Smooth muscle cell (in vitro differentiated cells): ENCODE results near the gene PLA2G2D. TPM values are rescaled to one million over a fixed set of nuclear protein-coding genes. Genes with fewer than 3 reads are reported as not detected.

ENCODE experiments used
- DNase-seq: peaks from one replicate; lab custom pipeline; 2025; ENCODE audit not compliant: unreplicated experiment; lab: John Stamatoyannopoulos, UW
- H2AFZ ChIP-seq: fragments of 200-600 bp; sonication (generic); 2 replicates; pipeline ENCODE4 v1.6.0; 2016; ENCODE audit warnings: antibody characterized with exemption, low read depth, mild to moderate bottlenecking
- H3F3A ChIP-seq: fragments of 200-600 bp; sonication (generic); 2 replicates; pipeline ENCODE4 v1.6.0; 2017; ENCODE audit warnings: antibody characterized with exemption, low read depth
- H3K27ac ChIP-seq: fragments of 200-600 bp; sonication (generic); 2 replicates; pipeline ENCODE4 v1.5.1; 2016; ENCODE audit warnings: low read depth, mild to moderate bottlenecking
- H3K27me3 ChIP-seq: fragments of 200-600 bp; sonication (generic); 2 replicates; pipeline ENCODE4 v1.6.1; 2016; ENCODE audit warnings: low read depth, mild to moderate bottlenecking
- H3K36me3 ChIP-seq: fragments of 200-600 bp; sonication (generic); 2 replicates; pipeline ENCODE4 v1.5.1; 2016; ENCODE audit warnings: low read depth
- H3K4me1 ChIP-seq: fragments of 200-600 bp; sonication (generic); 2 replicates; pipeline ENCODE4 v1.5.1; 2016; ENCODE audit warnings: low read depth
- H3K4me2 ChIP-seq: fragments of 200-600 bp; sonication (generic); 2 replicates; pipeline ENCODE4 v1.6.0; 2016; ENCODE audit warnings: mild to moderate bottlenecking
- H3K4me3 ChIP-seq: fragments of 200-600 bp; sonication (generic); 2 replicates; pipeline ENCODE4 v1.5.1; 2016; ENCODE audit warnings: mild to moderate bottlenecking
- H3K79me2 ChIP-seq: fragments of 200-600 bp; sonication (generic); 2 replicates; pipeline ENCODE4 v1.6.0; 2016; ENCODE audit warnings: low read depth, mild to moderate bottlenecking
- H3K9ac ChIP-seq: fragments of 200-600 bp; sonication (generic); 2 replicates; pipeline ENCODE4 v1.6.0; 2016; ENCODE audit warnings: low read depth
- H3K9me3 ChIP-seq: fragments of 200-600 bp; sonication (generic); replicated peaks from 2 replicates; pipeline ENCODE4 v1.5.1; 2016; ENCODE audit warnings: low read depth
- H4K20me1 ChIP-seq: fragments of 200-600 bp; sonication (generic); 2 replicates; pipeline ENCODE4 v1.6.0; 2016; ENCODE audit warnings: low read depth
- WGBS: methylation state at CpG from one replicate; pipeline ENCODE4 v1.1.7; 2016; ENCODE audit warnings: low lambda C conversion rate; 5-methylcytosine and 5-hydroxymethylcytosine counted together
- polyA plus RNA-seq: library from polyadenylated mRNA; unstranded; fragments of >200 nt; fragmentation: Nextera tagmentation; extraction: Ambion mirVana; gene quantifications from 2 replicates; pipeline ENCODE4 v1.2.1, GENCODE V29; 2016
- total RNA-seq: library from RNA; depleted of rRNA; stranded (reverse); fragments of >200 nt; gene quantifications from 2 replicates; pipeline ENCODE4 v1.2.3, GENCODE V29; 2014
- TF ChIP-seq, protein P1 (sequence below): fragments of 200-600 bp; sonication (generic); IDR thresholded peaks from 2 replicates; pipeline ENCODE4 v1.5.1; 2017; ENCODE audit warnings: borderline replicate concordance, mild to moderate bottlenecking, antibody characterized with exemption; ENCODE audit not compliant: insufficient read depth, poor library complexity, severe bottlenecking

Gene PLA2G2D
- total and polyA plus RNA-seq, 2 experiments from 2014 or later, result not detected

DNA sequence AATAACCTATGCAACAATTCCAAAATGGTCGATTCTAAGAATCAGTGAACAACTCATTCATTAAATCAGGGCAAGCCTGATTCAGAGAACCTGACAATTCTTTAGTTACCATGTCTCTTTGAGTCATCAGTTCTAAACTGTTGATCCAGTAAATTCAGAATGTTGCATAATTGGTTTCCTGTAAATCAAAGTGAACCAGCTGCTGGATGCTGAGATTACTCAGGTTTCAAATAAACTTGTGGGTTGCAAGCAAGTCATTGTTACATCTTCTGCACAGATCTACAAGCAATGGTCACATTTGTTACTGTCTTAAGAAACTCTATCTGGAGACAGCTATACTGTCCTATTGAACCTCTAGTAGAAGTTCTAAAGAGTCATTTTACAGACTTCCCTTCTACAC is 16.5 kb downstream of the PLA2G2D start:
- H3K27ac ChIP-seq, result no peak overlapping the region
- no peak overlapping the region for H3K9ac ChIP-seq
- TF ChIP-seq, protein P1, sequence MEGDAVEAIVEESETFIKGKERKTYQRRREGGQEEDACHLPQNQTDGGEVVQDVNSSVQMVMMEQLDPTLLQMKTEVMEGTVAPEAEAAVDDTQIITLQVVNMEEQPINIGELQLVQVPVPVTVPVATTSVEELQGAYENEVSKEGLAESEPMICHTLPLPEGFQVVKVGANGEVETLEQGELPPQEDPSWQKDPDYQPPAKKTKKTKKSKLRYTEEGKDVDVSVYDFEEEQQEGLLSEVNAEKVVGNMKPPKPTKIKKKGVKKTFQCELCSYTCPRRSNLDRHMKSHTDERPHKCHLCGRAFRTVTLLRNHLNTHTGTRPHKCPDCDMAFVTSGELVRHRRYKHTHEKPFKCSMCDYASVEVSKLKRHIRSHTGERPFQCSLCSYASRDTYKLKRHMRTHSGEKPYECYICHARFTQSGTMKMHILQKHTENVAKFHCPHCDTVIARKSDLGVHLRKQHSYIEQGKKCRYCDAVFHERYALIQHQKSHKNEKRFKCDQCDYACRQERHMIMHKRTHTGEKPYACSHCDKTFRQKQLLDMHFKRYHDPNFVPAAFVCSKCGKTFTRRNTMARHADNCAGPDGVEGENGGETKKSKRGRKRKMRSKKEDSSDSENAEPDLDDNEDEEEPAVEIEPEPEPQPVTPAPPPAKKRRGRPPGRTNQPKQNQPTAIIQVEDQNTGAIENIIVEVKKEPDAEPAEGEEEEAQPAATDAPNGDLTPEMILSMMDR, result no peak
- no peaks in the 10 kb centered on the region for H3K27me3 ChIP-seq
- H4K20me1 ChIP-seq, result no peaks in the 10 kb centered on the region
- H3K4me2 ChIP-seq, result no peak overlapping the region
- no peaks in the 10 kb centered on the region for H3K36me3 ChIP-seq
- no peaks in the 10 kb centered on the region for H3K9me3 ChIP-seq
- H2AFZ ChIP-seq, result no peak overlapping the region
- no peaks in the 10 kb centered on the region for H3K4me1 ChIP-seq
- no peaks in the 10 kb centered on the region for H3K79me2 ChIP-seq
- 84% methylated on average over 1 of the region's 1 CpG for WGBS
- DNase-seq, result no peak
- no peak overlapping the region for H3K4me3 ChIP-seq
- no peaks in the 10 kb centered on the region for H3F3A ChIP-seq

DNA sequence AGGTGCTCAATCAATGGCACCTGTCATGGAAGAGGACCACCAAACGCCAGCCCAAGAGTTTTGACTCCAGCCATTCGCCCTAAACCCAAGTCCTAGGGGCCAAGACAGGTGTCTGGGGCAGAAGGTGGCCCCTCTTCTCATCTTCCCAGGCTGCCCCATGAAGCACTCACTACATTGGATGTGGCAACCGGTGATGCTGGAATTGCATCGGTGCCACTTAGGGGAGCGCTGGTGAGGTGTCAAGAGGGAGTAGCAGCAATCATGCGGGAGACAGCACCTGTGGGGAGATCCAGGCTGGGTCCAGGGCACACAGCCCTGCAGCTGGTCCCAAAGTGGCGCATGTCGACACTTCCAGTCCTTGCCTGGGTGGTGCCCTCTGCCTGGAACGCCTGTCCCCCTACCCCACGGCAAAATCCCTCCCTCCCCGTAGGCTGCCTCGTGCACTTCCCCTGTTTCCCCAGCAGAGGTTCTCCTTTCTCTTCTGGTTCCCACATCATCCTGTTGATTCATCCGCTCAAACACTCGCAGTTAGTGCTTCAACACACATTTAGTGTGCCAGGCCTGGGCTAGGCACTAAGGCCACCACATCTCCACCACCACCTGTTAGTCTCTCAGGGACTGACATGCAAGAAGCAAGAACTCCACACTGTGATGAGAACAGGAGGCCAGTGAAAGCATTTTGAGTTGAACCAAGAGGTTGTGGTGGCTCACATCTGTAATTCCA is 18.5 kb downstream of the PLA2G2D start:
- Histone ChIP-seq H2AFZ (no peak overlapping the region), H3F3A (no peaks in the 10 kb centered on the region), H3K27me3 (no peaks in the 10 kb centered on the region), H3K4me2 (no peak overlapping the region), H3K36me3 (no peaks in the 10 kb centered on the region), H3K9ac (no peak overlapping the region), H3K4me3 (no peak overlapping the region), H3K79me2 (no peaks in the 10 kb centered on the region), H4K20me1 (no peaks in the 10 kb centered on the region), H3K27ac (no peak overlapping the region), H3K9me3 (no peaks in the 10 kb centered on the region), H3K4me1 (no peaks in the 10 kb centered on the region)
- WGBS, result 52% methylated on average over 12 of the region's 14 CpGs
- DNase-seq, result peak; percentile 8
- TF ChIP-seq, protein P1, result peak; percentile 64

DNA sequence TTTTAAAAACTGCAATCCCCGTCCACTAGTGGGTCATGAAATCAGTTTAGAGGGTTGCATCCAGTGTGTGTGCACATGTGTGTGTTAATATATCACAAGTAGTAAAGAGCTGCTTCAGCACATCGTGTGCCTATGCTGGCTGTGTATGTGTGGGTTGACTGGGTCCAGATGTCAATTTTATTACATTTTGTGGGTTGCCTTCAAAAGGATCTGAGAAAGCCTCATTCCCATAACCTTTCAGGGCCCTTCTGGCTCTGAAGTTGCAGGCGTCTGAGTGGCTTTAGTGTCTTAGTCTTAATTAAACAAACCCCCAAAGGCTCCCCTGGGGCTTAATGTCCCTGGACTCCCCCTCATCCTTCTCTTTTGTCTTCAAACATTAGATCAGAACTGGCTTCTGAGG is 19.8 kb downstream of the PLA2G2D start:
- Histone ChIP-seq H3K27ac (no peak overlapping the region), H2AFZ (no peak overlapping the region), H3K4me3 (no peak overlapping the region), H3K4me1 (no peaks in the 10 kb centered on the region), H3K36me3 (no peaks in the 10 kb centered on the region), H3K79me2 (no peaks in the 10 kb centered on the region), H3K4me2 (peak overlapping the region; percentile 23), H4K20me1 (no peaks in the 10 kb centered on the region), H3K9ac (no peak overlapping the region), H3F3A (no peaks in the 10 kb centered on the region), H3K27me3 (no peaks in the 10 kb centered on the region), H3K9me3 (no peaks in the 10 kb centered on the region)
- 17% methylated on average over 3 of the region's 3 CpGs for WGBS
- DNase-seq, result no peak
- TF ChIP-seq, protein P1, result no peak

DNA sequence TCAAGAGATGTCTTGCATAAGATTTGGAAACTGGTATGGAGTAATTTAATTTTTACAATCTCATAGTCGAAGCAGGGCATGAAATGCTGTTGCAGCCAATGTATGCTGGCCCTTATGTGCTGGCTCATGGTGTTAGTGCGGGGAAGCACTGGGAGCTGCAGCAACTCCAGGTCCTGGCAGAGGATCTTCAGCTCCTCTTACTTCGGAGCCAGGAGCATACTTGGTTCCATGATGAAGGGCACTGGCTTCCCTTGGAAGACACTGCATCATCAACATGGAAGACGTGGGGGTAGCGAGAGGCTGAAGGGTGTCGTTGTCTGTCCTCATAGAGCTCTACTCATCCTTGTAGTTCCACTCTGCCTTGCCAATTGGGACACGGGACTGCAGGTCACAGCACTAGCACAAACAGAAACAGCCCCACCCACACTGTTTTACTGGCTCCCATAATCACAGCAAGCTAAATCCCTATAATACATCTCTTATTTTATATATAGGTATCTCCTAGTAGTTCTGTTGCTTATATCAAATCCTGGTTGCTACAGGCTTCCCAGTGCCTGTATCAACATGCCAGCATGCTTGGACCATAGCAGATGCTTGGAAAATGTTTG is 22.4 kb downstream of the PLA2G2D start:
- H2AFZ ChIP-seq, result no peak overlapping the region
- DNase-seq, result no peak
- TF ChIP-seq, protein P1, result no peak
- no peaks in the 10 kb centered on the region for H3K4me1 ChIP-seq
- H3K9ac ChIP-seq, result no peak overlapping the region
- H3K4me3 ChIP-seq, result no peak overlapping the region
- no peaks in the 10 kb centered on the region for H3K36me3 ChIP-seq
- no peak overlapping the region for H3K4me2 ChIP-seq
- H3K9me3 ChIP-seq, result no peaks in the 10 kb centered on the region
- H4K20me1 ChIP-seq, result no peaks in the 10 kb centered on the region
- H3F3A ChIP-seq, result no peaks in the 10 kb centered on the region
- H3K27ac ChIP-seq, result no peak overlapping the region
- WGBS, result 91% methylated on average over 7 of the region's 7 CpGs
- H3K79me2 ChIP-seq, result no peaks in the 10 kb centered on the region
- peaks cover 5% of the 10 kb centered on the region for H3K27me3 ChIP-seq
